22Rv1 (cell line): ENCODE results near the gene COX4I1.

Experiments used
- H3K27ac ChIP-seq: fragments of 450-650 bp; 2 replicates; pipeline ENCODE4 v1.5.1; 2017
- ZFX ChIP-seq: fragments of 450-650 bp; IDR thresholded peaks from 2 replicates; pipeline ENCODE4 v1.6.1; 2017; ENCODE audit warnings: antibody characterized with exemption, borderline replicate concordance
- TF ChIP-seq, protein P1 (sequence below): fragments of 450-650 bp; IDR thresholded peaks from 2 replicates; pipeline ENCODE4 v1.5.1; 2017; ENCODE audit warnings: mild to moderate bottlenecking

The COX4I1 gene

DNA sequence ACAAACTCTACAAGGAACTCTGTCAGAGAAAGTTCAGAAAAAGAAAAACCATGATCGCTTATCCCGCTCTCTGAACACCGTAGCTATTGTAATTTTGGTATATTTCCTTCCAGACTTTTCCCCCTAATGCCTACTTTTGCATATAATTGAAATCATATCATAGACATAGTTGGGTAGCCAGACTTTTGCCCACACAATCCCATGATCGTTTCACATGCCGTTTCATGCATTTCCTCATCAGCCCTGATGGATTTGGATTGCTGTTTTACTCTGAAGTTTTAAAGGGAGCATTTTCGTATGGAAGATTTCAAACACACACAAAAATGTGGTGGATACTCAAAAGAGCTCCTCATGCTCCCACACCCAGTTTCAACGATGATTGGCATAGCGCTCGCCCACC lies 31.3 kb downstream of the COX4I1 start:
- no peak for TF ChIP-seq ZFX
- TF ChIP-seq, protein P1, sequence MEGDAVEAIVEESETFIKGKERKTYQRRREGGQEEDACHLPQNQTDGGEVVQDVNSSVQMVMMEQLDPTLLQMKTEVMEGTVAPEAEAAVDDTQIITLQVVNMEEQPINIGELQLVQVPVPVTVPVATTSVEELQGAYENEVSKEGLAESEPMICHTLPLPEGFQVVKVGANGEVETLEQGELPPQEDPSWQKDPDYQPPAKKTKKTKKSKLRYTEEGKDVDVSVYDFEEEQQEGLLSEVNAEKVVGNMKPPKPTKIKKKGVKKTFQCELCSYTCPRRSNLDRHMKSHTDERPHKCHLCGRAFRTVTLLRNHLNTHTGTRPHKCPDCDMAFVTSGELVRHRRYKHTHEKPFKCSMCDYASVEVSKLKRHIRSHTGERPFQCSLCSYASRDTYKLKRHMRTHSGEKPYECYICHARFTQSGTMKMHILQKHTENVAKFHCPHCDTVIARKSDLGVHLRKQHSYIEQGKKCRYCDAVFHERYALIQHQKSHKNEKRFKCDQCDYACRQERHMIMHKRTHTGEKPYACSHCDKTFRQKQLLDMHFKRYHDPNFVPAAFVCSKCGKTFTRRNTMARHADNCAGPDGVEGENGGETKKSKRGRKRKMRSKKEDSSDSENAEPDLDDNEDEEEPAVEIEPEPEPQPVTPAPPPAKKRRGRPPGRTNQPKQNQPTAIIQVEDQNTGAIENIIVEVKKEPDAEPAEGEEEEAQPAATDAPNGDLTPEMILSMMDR: no peak
- H3K27ac ChIP-seq: no peak overlapping the region

DNA sequence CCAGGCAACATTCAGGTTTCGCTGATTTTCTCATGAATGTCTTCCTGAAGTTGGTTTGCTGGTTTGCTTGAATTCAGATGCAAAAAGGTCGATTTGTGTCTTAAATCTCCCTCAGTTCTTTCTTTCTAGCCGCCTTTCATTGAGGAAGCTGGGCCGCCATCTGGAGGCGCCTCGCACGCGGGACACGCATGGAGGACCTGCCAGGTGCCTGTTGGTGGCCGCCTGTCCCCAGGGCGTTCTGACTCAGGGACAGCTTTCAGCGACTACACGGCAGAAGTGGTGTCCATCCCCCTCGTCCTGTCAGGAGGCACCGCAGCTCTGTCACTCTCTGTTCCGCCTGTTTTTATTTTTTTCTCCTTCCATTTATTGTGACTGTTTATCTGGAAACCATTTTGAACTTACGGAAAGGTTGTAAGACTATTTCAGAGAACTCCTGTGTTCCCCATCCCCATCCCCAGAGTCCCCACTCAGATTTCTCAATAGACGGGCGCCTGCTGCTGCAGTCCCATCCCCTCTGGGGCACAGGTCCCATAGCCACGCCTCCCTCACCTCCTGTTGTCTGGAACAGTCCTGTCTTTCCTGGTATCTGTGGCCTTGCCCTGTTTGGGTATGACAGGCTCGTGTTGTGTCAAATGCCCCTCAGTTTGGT lies 33.2 kb downstream of the COX4I1 start:
- no peak overlapping the region for H3K27ac ChIP-seq
- TF ChIP-seq, protein P1: 0 out of 2 replicates have a peak, but pooled peaks have one; percentile 6
- no peak for TF ChIP-seq ZFX

DNA sequence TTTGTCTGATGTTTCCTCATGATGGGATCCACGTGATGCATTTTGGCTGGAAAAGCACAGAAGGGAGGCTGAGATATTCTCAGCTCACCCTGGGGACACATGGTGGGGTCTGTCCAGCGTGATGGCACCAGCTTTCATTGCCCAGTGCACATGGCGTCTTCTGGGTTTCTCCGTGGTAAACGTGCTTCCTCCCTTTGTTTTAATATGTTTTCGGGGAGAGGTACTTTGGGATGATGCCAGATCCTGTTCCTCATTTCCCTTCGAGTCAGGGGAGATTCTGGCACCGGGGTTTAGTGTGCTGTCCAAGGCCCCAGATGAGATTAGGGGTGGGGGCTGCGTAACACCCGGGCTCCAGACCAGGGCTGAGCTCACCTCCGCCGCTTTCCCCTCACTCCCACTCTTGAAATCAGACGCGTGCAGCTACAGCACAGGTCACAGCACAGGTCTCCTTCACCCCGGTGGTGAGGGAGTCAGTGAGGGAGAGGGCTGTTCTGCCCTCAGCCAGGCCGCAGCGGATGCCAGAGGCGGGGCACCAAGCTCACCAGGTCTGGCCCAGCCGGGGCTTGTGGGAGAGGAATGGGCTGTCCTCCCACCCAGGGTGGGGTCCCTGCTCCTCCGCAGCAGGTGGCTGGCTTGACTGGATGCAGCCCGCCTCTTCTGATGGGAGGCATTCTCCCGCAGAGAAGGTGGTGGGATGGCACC lies 33.9 kb downstream of the COX4I1 start:
- TF ChIP-seq, protein P1: no peak
- TF ChIP-seq ZFX: no peak
- no peak overlapping the region for H3K27ac ChIP-seq

DNA sequence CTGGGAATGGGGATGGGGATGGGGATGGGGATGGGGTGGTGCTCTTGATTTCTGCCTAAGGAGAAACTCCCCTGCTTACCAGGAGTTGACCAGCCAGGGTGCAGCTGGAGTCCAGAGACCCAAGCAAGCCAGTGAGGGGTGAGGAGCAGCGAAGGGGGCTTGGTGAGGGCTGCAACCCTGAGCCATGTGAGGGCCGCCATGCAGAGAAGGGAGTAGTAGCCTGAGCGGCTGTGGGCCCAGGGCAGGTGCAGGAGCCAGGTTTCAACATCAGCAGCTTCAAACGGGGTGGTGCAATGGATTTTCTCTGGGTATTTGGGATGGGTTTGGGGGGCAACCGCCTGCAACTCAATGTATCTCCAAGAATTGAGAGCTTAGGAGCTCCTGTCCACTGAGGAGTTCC lies 35.2 kb downstream of the COX4I1 start:
- H3K27ac ChIP-seq: no peak overlapping the region
- TF ChIP-seq, protein P1: no peak
- no peak for TF ChIP-seq ZFX

DNA sequence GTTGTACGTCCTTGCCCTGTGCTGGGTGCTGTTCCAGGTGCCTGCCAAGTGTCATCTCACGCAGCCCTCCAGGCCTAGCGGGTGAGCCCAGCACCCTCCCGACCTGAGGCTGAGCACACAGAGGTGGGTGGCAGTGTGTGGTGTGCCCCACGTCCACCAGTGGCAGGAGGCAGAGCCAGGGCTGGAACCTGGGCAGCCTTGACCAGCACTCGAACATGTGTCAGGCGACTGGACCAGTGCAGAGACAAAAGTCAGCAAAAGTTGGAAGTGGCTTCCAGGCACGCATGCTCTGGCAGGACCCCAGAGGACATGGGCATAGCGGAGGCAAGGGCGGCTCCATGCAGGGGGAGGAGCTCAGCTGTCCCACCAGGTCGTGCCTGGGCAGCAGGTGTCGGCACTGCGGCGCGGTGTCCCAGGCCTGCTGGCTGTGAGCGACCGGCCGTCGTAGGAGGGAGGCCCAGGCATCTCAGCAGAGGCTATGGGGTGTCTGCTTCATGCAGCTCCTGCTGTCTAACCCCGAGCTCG lies 35.8 kb downstream of the COX4I1 start:
- no peak overlapping the region for H3K27ac ChIP-seq
- TF ChIP-seq ZFX: no peak
- TF ChIP-seq, protein P1: no peak

DNA sequence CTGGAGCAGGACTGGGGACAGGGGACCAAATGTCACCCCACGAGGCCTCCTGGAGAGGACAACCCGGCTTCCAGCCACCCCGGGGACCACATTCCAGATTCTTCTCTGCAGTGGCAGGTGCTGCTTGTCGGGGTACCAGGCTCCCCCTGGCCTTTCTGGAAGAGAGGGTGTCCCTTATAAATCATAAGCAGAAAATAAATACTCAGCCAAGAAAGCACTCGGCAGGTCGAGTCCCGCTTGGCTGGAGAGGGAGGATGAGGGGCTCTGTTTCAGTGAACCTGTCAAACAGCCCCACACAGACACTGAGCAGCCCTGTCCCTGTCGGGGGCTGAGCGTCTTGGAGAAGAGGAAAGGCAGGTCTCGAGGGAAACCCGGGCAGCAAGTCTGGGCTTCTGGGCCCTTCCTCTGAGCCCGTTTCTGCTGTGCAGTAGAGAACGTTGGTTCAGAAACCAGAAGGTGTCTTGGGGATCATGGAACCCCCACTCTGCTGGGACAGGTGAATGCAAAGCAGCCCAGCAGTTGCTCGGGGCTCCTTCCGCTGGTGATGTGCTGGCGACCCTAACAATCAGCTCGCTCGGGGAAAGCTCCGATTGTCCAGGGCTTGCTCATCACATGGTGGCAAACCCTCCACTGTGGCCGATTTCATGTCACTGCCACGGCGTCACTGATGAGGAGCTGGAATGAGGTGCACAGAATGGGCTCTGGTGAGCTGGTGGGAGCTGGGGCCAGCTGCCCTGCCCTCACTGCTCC lies 36.6 kb downstream of the COX4I1 start:
- TF ChIP-seq ZFX: no peak
- TF ChIP-seq, protein P1: no peak
- no peak overlapping the region for H3K27ac ChIP-seq
